K562 (cell line): ENCODE results near the gene SHB. TPM values are rescaled to one million over a fixed set of nuclear protein-coding genes. Genes with fewer than 3 reads are reported as not detected.

Experiments used
- ATAC-seq: fragments of 200-7000 bp; cut with Tn5 transposase; 3 replicates; pipeline ENCODE4 v1.9.1; 2020; ENCODE audit warnings: moderate library complexity
- BruUV-seq: library from RNA; stranded (reverse); fragments of 400-500 nt; replicated peaks from 2 replicates; lab custom pipeline; 2021; lab: Mats Ljungman, UMichigan
- CTCF ChIA-PET: fragments of 300-600 bp; formaldehyde crosslinking; extraction: SDS; loops from one replicate; lab custom pipeline; 2021; ENCODE audit warnings: low intra/inter-chr PET ratio; lab: Yijun Ruan, JAX
- POLR2A ChIA-PET: fragments of 300-600, 350-650 bp; sonication (Branson Sonifier 250); formaldehyde crosslinking; extraction: SDS; loops from one replicate; lab custom pipeline; 2021; ENCODE audit warnings: antibody characterized with exemption, inconsistent platforms; lab: Yijun Ruan, JAX
- DNase-seq, 4 experiments: peaks; one replicate each; pipeline versions ENCODE4 v3.0.0 to v3.0.0-alpha.2; 2011 to 2018; ENCODE audit warnings: low spot score in 3 of 4, mixed read lengths in 3 of 4; ENCODE audit errors: extremely low read depth in 1 of 4
- FAIRE-seq: peaks from 2 replicates; lab custom pipeline; 2011; peaks lifted over from hg19 to GRCh38; lab: Jason Lieb, UNC
- H2AFZ ChIP-seq: 2 replicates; pipeline ENCODE4 v1.6.0; 2011; ENCODE audit warnings: low read depth, low read length, control low read depth, inconsistent platforms
- H3K27ac ChIP-seq: fragments of 200-600 bp; 3 replicates; pipeline ENCODE4 v1.8.0; 2011; ENCODE audit warnings: low read depth, mild to moderate bottlenecking, control low read depth, inconsistent platforms, low read length, moderate library complexity, mixed read lengths; ENCODE audit errors: extremely low read depth
- H3K27me3 ChIP-seq, 2 experiments: fragments of 300-600 bp in 1 of 2; 2 replicates in 1 of 2; 3 replicates in 1 of 2; pipeline versions ENCODE4 v1.6.0 to v1.8.0; 2011; ENCODE audit warnings: inconsistent platforms in 2 of 2, low read length in 2 of 2, mild to moderate bottlenecking in 1 of 2, mixed read lengths in 1 of 2, moderate library complexity in 1 of 2; ENCODE audit not compliant: control insufficient read depth in 2 of 2, insufficient read depth in 2 of 2
- H3K36me3 ChIP-seq: fragments of 300-600 bp; 3 replicates; pipeline ENCODE4 v1.8.0; 2011; ENCODE audit warnings: mild to moderate bottlenecking, low read length, inconsistent platforms; ENCODE audit not compliant: control insufficient read depth, insufficient read depth
- H3K4me1 ChIP-seq, 2 experiments: fragments of 200-600 bp in 1 of 2; replicated peaks in 1 of 2; 2 replicates in 1 of 2; 3 replicates in 1 of 2; pipeline versions ENCODE4 v1.5.1 to v1.8.0; 2011; ENCODE audit warnings: inconsistent platforms in 2 of 2, low read length in 2 of 2, mild to moderate bottlenecking in 1 of 2, mixed read lengths in 1 of 2, moderate library complexity in 1 of 2; ENCODE audit not compliant: control insufficient read depth in 2 of 2, insufficient read depth in 2 of 2
- H3K4me2 ChIP-seq: 2 replicates; pipeline ENCODE4 v1.6.1; 2011; ENCODE audit warnings: low read length, control low read depth, inconsistent platforms, mixed read lengths; ENCODE audit not compliant: insufficient read depth
- H3K4me3 ChIP-seq: fragments of 200-600 bp; sonication (generic), shearing (Covaris generic); 2 replicates; pipeline ENCODE4 v1.5.1; 2016; ENCODE audit warnings: control low read depth, inconsistent platforms
- H3K79me2 ChIP-seq: fragments of 200-600 bp; 3 replicates; pipeline ENCODE4 v1.8.0; 2011; ENCODE audit warnings: low read length, inconsistent platforms; ENCODE audit not compliant: control insufficient read depth, insufficient read depth
- H3K9ac ChIP-seq, 2 experiments: 2 replicates each; pipeline versions ENCODE4 v1.6.0 to v1.6.1; 2011; ENCODE audit warnings: low read depth in 2 of 2, low read length in 2 of 2, control low read depth in 1 of 2, inconsistent platforms in 1 of 2, mild to moderate bottlenecking in 1 of 2, mixed read lengths in 1 of 2; ENCODE audit not compliant: insufficient read depth in 1 of 2
- H3K9me1 ChIP-seq: one replicate; pipeline ENCODE4 v1.6.0; 2011; ENCODE audit warnings: inconsistent platforms, mild to moderate bottlenecking, low read length, moderate library complexity; ENCODE audit not compliant: control insufficient read depth, insufficient read depth
- H3K9me3 ChIP-seq: replicated peaks from 2 replicates; pipeline ENCODE4 v1.5.1; 2011; ENCODE audit warnings: low read depth, low read length, inconsistent platforms; ENCODE audit not compliant: control insufficient read depth, insufficient read depth
- H4K20me1 ChIP-seq: replicated peaks from 2 replicates; pipeline ENCODE4 v1.6.1; 2011; ENCODE audit warnings: low read length, inconsistent platforms, mixed read lengths; ENCODE audit not compliant: control insufficient read depth, insufficient read depth
- FOXJ3 ChIP-seq: sonication (generic); formaldehyde crosslinking; IDR thresholded peaks from 2 replicates; pipeline ENCODE4 v1.4.0; 2020; ENCODE audit warnings: mild to moderate bottlenecking, missing genetic modification reagents
- KDM1A ChIP-seq, 2 experiments: fragments of 450-650 bp; IDR thresholded peaks; 2 replicates each; pipeline ENCODE4 v1.6.1; 2016; ENCODE audit warnings: mild to moderate bottlenecking in 2 of 2
- NBN ChIP-seq: fragments of 450-650 bp; IDR thresholded peaks from 2 replicates; pipeline ENCODE4 v1.6.1; 2016; ENCODE audit warnings: low read depth, mild to moderate bottlenecking
- NFRKB ChIP-seq: fragments of 450-650 bp; IDR thresholded peaks from 2 replicates; pipeline ENCODE4 v1.6.1; 2016; ENCODE audit warnings: low read depth
- PPARD ChIP-seq: fragments of 250-450 bp; sonication (Bioruptor Pico); IDR thresholded peaks from 2 replicates; pipeline ENCODE4 v1.8.0; 2022; ENCODE audit warnings: inconsistent platforms, mild to moderate bottlenecking, moderate library complexity
- SMAD3 ChIP-seq: fragments of 450-650 bp; formaldehyde crosslinking; conservative IDR thresholded peaks from 2 replicates; pipeline ENCODE4 v1.4.0; 2020; ENCODE audit warnings: mild to moderate bottlenecking
- SPI1 ChIP-seq: IDR thresholded peaks from 2 replicates; pipeline ENCODE4 v1.6.1; 2011; ENCODE audit warnings: low read depth, low read length, control low read depth, borderline replicate concordance
- WGBS: fragments of 100-300 bp; shearing (Covaris generic); methylation state at CpG from one replicate; pipeline ENCODE4 v1.1.6; 2016; ENCODE audit warnings: low coverage, mixed read lengths; ENCODE audit not compliant: insufficient coverage; ENCODE audit errors: missing lambda C conversion rate; 5-methylcytosine and 5-hydroxymethylcytosine counted together
- in situ Hi-C: fragments of 300-500 bp; cut with MboI; formaldehyde crosslinking; loops from 4 replicates; pipeline ENCODE4 v1.15.0; 2018; ENCODE audit warnings: inconsistent platforms, mixed read lengths
- intact Hi-C: fragments of 100-400 bp; cut with micrococcal nuclease; formaldehyde crosslinking; loops from 2 replicates; pipeline ENCODE4 v1.14.2; 2022
- polyA plus RNA-seq, 8 experiments: library from polyadenylated mRNA; depleted of rRNA in 4 of 8; stranded (reverse) in 5 of 8; unstranded in 3 of 8; fragments of >200 nt; fragmentation: Nextera tagmentation in 2 of 8; fragmentation: Illumina TruSeq in 1 of 8; extraction: Ambion mirVana in 2 of 8; extraction: Trizol in 1 of 8; gene quantifications; 2 replicates each; pipeline versions ENCODE4 v1.2.1 to v1.2.3, GENCODE V29; 2011 to 2014; ENCODE audit warnings: inconsistent platforms in 1 of 8, missing spikeins in 1 of 8
- total RNA-seq, 7 experiments: library from RNA; depleted of rRNA in 6 of 7; stranded (reverse); fragments of >200 nt in 6 of 7; fragmentation: Illumina TruSeq in 2 of 7; extraction: Trizol in 2 of 7; gene quantifications; 2 replicates each; pipeline versions ENCODE4 v1.2.1 to v1.2.3, GENCODE V29; 2011 to 2021; ENCODE audit warnings: low replicate concordance in 1 of 7
- TF ChIP-seq, protein P1 (sequence below): fragments of 450-650 bp; IDR thresholded peaks from 2 replicates; pipeline ENCODE4 v1.6.1; 2017; ENCODE audit warnings: antibody characterized with exemption, mild to moderate bottlenecking
- TF ChIP-seq, protein P2 (sequence below): fragments of 250-450 bp; sonication (Bioruptor Pico); IDR thresholded peaks from 2 replicates; pipeline ENCODE4 v1.5.0; 2021

Gene SHB
- total and polyA plus RNA-seq, 9 of the 15 experiments (the other 6 are each of a cell fraction or from before 2014, with no cell fraction given): 0.78 to 16.0 (median 5.3) TPM

DNA sequence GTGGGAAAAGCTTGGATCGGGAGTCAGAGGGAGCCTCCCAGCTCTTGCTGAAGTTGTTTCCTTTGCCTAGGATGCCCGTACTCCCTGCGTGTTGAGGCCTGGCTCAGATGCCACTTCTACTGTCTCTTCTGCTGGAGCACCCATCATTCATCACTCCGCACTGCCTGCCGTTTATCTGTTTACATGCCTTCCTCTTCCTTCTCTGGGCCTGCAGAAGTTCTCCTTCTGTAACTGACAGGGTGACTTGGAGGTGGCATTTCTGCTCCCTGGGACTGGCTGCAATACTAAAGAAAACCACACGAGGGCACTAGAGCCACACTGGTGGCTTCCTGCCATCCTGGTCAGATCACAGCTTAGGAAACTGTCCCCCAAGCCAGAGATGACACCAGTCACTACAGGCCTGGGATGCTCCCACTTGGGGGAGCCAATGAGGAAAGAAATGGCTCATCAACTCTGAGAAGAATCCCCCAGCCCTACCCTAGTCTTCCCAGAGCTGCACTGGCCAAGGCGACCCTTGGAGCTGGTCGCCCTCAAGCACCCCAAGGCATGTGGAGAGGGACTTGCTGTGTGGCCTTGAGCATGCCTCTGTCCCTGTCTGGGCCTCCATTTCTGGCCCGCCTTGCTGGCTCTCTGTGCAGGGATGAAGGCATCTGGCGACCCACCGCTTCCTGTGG lies 155.4 kb downstream of the SHB start:
- CTCF ChIA-PET: interaction anchor here (0.6 to 2.5 kb wide), 13 partner anchors 152 to 761 kb away, joined by 3 to 20 read pairs (median 10); partner anchors contain the start of gene SHB
- BruUV-seq: no TSS peak
- no peak overlapping the region for H3K4me3 ChIP-seq
- H3K27me3 ChIP-seq: no peaks in the 10 kb centered on the region
- peaks cover 0 to 10% of the 10 kb centered on the region in 2 experiments; a peak in 3 of 5 replicates for H3K4me1 ChIP-seq
- H4K20me1 ChIP-seq: no peaks in the 10 kb centered on the region
- H3K27ac ChIP-seq: no peak overlapping the region
- H2AFZ ChIP-seq: no peak overlapping the region
- peak; percentile 91 to 95 (median 93) for DNase-seq
- WGBS: 55% methylated on average over 11 of the region's 11 CpGs
- no peak overlapping the region for H3K4me2 ChIP-seq
- no peaks in the 10 kb centered on the region for H3K9me3 ChIP-seq
- intact Hi-C loops (loop anchor here (1.0 to 5.0 kb wide), 6 partner anchors 155 to 487 kb away; no protein-coding TSS in a partner anchor), in situ Hi-C loops (loop anchor here (5.0 kb wide), 2 partner anchors 159 to 249 kb away; no protein-coding TSS in a partner anchor)
- H3K9me1 ChIP-seq: no peaks in the 10 kb centered on the region
- POLR2A ChIA-PET: interaction anchor here (0.6 to 1.5 kb wide), 4 partner anchors 11 to 148 kb away, joined by 3 to 8 read pairs (median 4); no protein-coding TSS in a partner anchor
- peak; percentile 100 for FAIRE-seq
- H3K36me3 ChIP-seq: no peaks in the 10 kb centered on the region; the same call in 2 of the 3 replicates
- peak overlapping the region in 1 of 2 experiments; percentile 14; a peak in 2 of 4 replicates for H3K9ac ChIP-seq
- ATAC-seq: peak; percentile 95
- H3K79me2 ChIP-seq: no peaks in the 10 kb centered on the region
- TF ChIP-seq, protein P1, sequence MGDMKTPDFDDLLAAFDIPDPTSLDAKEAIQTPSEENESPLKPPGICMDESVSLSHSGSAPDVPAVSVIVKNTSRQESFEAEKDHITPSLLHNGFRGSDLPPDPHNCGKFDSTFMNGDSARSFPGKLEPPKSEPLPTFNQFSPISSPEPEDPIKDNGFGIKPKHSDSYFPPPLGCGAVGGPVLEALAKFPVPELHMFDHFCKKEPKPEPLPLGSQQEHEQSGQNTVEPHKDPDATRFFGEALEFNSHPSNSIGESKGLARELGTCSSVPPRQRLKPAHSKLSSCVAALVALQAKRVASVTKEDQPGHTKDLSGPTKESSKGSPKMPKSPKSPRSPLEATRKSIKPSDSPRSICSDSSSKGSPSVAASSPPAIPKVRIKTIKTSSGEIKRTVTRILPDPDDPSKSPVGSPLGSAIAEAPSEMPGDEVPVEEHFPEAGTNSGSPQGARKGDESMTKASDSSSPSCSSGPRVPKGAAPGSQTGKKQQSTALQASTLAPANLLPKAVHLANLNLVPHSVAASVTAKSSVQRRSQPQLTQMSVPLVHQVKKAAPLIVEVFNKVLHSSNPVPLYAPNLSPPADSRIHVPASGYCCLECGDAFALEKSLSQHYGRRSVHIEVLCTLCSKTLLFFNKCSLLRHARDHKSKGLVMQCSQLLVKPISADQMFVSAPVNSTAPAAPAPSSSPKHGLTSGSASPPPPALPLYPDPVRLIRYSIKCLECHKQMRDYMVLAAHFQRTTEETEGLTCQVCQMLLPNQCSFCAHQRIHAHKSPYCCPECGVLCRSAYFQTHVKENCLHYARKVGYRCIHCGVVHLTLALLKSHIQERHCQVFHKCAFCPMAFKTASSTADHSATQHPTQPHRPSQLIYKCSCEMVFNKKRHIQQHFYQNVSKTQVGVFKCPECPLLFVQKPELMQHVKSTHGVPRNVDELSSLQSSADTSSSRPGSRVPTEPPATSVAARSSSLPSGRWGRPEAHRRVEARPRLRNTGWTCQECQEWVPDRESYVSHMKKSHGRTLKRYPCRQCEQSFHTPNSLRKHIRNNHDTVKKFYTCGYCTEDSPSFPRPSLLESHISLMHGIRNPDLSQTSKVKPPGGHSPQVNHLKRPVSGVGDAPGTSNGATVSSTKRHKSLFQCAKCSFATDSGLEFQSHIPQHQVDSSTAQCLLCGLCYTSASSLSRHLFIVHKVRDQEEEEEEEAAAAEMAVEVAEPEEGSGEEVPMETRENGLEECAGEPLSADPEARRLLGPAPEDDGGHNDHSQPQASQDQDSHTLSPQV: 0 out of 2 replicates have a peak, but pooled peaks have one; percentile 13
- TF ChIP-seq, protein P2, sequence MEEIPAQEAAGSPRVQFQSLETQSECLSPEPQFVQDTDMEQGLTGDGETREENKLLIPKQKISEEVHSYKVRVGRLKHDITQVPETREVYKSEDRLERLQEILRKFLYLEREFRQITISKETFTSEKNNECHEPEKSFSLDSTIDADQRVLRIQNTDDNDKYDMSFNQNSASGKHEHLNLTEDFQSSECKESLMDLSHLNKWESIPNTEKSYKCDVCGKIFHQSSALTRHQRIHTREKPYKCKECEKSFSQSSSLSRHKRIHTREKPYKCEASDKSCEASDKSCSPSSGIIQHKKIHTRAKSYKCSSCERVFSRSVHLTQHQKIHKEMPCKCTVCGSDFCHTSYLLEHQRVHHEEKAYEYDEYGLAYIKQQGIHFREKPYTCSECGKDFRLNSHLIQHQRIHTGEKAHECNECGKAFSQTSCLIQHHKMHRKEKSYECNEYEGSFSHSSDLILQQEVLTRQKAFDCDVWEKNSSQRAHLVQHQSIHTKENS (CRISPR knock-in tag): no peak
- no peak for TF ChIP-seq PPARD
- peak; percentile 36; the same call in 1 of the 2 replicates for TF ChIP-seq SPI1
- no peak for TF ChIP-seq FOXJ3 (CRISPR knock-in tag)
- 0 out of 2 replicates have a peak, but pooled peaks have one; percentile 39 for TF ChIP-seq SMAD3
- peak in 1 of 2 experiments; percentile 58; a peak in 1 of 4 replicates for TF ChIP-seq KDM1A (IDR thresholded peaks at IDR 0.05)
- 0 out of 2 replicates have a peak, but pooled peaks have one; percentile 59 for TF ChIP-seq NBN
- no peak for TF ChIP-seq NFRKB
